GM10248 (cell line): ENCODE results near the gene FBXL13.

Experiments used
- CTCF ChIA-PET: fragments of 300-600 bp; sonication (Branson Sonifier 250); formaldehyde crosslinking; extraction: SDS; loops from one replicate; lab custom pipeline; 2021; ENCODE audit warnings: antibody characterized with exemption; lab: Yijun Ruan, JAX
- POLR2A ChIA-PET: fragments of 350-650 bp; sonication (Branson Sonifier 250); formaldehyde crosslinking; extraction: SDS; loops from one replicate; lab custom pipeline; 2020; ENCODE audit warnings: antibody characterized with exemption; lab: Yijun Ruan, JAX
- DNase-seq: peaks from one replicate; pipeline ENCODE4 v3.0.0; 2012; ENCODE audit errors: extremely low spot score
- CTCF ChIP-seq: IDR thresholded peaks from 2 replicates; pipeline ENCODE4 v1.5.1; 2012; ENCODE audit warnings: mild to moderate bottlenecking, low read depth; ENCODE audit errors: extremely low read depth, missing control alignments, control extremely low read depth

Gene FBXL13

GRCh38 chr7:102890971-102891692 lies 183.5 kb downstream of the FBXL13 start:
- POLR2A ChIA-PET = no interaction called here

GRCh38 chr7:102890292-102890970 lies 184.2 kb downstream of the FBXL13 start:
- ChIA-PET POLR2A (no interaction called here), CTCF (interaction anchor here (0.9 to 1.3 kb wide), 3 partner anchors 10 to 28 kb away, joined by 3 read pairs; no protein-coding TSS in a partner anchor)
- DNase-seq = no peak
- TF ChIP-seq CTCF = no peak

More at GRCh38 chr7:102890971-102891692, 183.5 kb downstream of the FBXL13 start:
- CTCF ChIA-PET = interaction anchor here (0.9 to 1.1 kb wide), 2 partner anchors 9 to 27 kb away, joined by 3 read pairs; no protein-coding TSS in a partner anchor
- no peak for DNase-seq
- no peak for TF ChIP-seq CTCF

- ChIA-PET CTCF (interaction anchor here (1.3 kb wide), 1 partner anchor 10 kb away, joined by 3 read pairs; no protein-coding TSS in a partner anchor), POLR2A (no interaction called here)
- no peak for TF ChIP-seq CTCF
- no peak for DNase-seq
These were observed 184.7 kb downstream of the FBXL13 start for GRCh38 chr7:102889851-102890250.

GRCh38 chr7:102888561-102889233 lies 185.9 kb downstream of the FBXL13 start:
- TF ChIP-seq CTCF = no peak
- CTCF ChIA-PET = no interaction called here
- POLR2A ChIA-PET = no interaction called here
- DNase-seq = no peak

- no peak for DNase-seq
- no peak for TF ChIP-seq CTCF
- ChIA-PET POLR2A (no interaction called here), CTCF (interaction anchor here (1.5 kb wide), 1 partner anchor 17 kb away, joined by 4 read pairs; no protein-coding TSS in a partner anchor)
These were observed 191.3 kb downstream of the FBXL13 start for GRCh38 chr7:102883098-102883860.

- TF ChIP-seq CTCF = no peak
- POLR2A ChIA-PET = no interaction called here
- no peak for DNase-seq
- CTCF ChIA-PET = no interaction called here
These were observed 198.8 kb downstream of the FBXL13 start for GRCh38 chr7:102875700-102876295.
